Measurements from ENCODE around the gene OR8G1. TPM values are rescaled to one million over a fixed set of nuclear protein-coding genes. Genes with fewer than 3 reads are reported as not detected.

OR8G1 gene
- total RNA-seq (not detected), polyA plus RNA-seq (not detected), total RNA-seq (0 reads per million in 6 experiments)

GRCh38 chr11:124240621-124241397 lies at the start of gene OR8G1:
Gene OR8G1 (plus strand): TSS chr11:124241095. CDS start chr11:124249676, 8,581 bp downstream.
- ATAC-seq, result no peak
- Mint-ChIP-seq H3K9me3 (peaks cover 0 to 12% (median 0%) of the 10 kb centered on the region in 9 donors), H3K27me3 (peaks cover 0 to 16% (median 4%) of the 10 kb centered on the region in 5 donors), H3K36me3 (no peaks in the 10 kb centered on the region), H3K4me1 (no peaks in the 10 kb centered on the region), H3K27ac (no peak within 1 kb of the TSS), H3K4me3 (no peak within 1 kb of the TSS)
- POLR2A ChIA-PET, result no interaction called here
- no peak for DNase-seq

GRCh38 chr11:124193221-124194010 lies 47.5 kb upstream of the OR8G1 start:
- Mint-ChIP-seq H3K27ac (no peak overlapping the region), H3K36me3 (no peaks in the 10 kb centered on the region), H3K4me3 (no peak overlapping the region), H3K27me3 (peaks cover 3 to 15% (median 8%) of the 10 kb centered on the region in 5 donors), H3K4me1 (peaks cover 0 to 2% (median 0%) of the 10 kb centered on the region in 4 donors), H3K9me3 (no peaks in the 10 kb centered on the region)
- DNase-seq (no peak), ATAC-seq (no peak)
- POLR2A ChIA-PET, result no interaction called here

GRCh38 chr11:124194293-124195188 lies 46.4 kb upstream of the OR8G1 start:
- ATAC-seq (no peak), DNase-seq (no peak)
- POLR2A ChIA-PET, result no interaction called here
- Mint-ChIP-seq H3K36me3 (no peaks in the 10 kb centered on the region), H3K4me1 (peaks cover 0 to 2% (median 0%) of the 10 kb centered on the region in 4 donors), H3K27me3 (peaks cover 5 to 17% (median 10%) of the 10 kb centered on the region in 5 donors), H3K27ac (no peak overlapping the region), H3K4me3 (no peak overlapping the region), H3K9me3 (no peaks in the 10 kb centered on the region)

- H3K36me3 Mint-ChIP-seq, result no peaks in the 10 kb centered on the region
- H3K4me1 Mint-ChIP-seq, result peaks cover 0 to 2% (median 0%) of the 10 kb centered on the region in 4 donors
- peaks cover 2 to 17% (median 10%) of the 10 kb centered on the region in 5 donors for H3K27me3 Mint-ChIP-seq
- POLR2A ChIA-PET, result no interaction called here
- no peak overlapping the region for H3K4me3 Mint-ChIP-seq
- H3K9me3 Mint-ChIP-seq, result no peaks in the 10 kb centered on the region
- no peak overlapping the region for H3K27ac Mint-ChIP-seq
- ATAC-seq (peak; percentile 36 to 41), DNase-seq (peak in 5 of 10 donors; percentile 2 to 26 (median 16))
Measured at GRCh38 chr11:124195189-124195734, 45.6 kb upstream of the OR8G1 start.

GRCh38 chr11:124197999-124198398 lies 42.9 kb upstream of the OR8G1 start:
- no peak overlapping the region for H3K4me3 Mint-ChIP-seq
- H3K27me3 Mint-ChIP-seq, result peaks cover 2 to 12% (median 7%) of the 10 kb centered on the region in 5 donors
- POLR2A ChIA-PET, result no interaction called here
- H3K27ac Mint-ChIP-seq, result no peak overlapping the region
- H3K36me3 Mint-ChIP-seq, result no peaks in the 10 kb centered on the region
- H3K4me1 Mint-ChIP-seq, result peaks cover 0 to 2% (median 0%) of the 10 kb centered on the region in 4 donors
- no peaks in the 10 kb centered on the region for H3K9me3 Mint-ChIP-seq
- ATAC-seq (no peak), DNase-seq (no peak)

- Mint-ChIP-seq H3K27me3 (peaks cover 2 to 9% (median 4%) of the 10 kb centered on the region in 5 donors), H3K9me3 (no peaks in the 10 kb centered on the region), H3K4me1 (no peaks in the 10 kb centered on the region), H3K4me3 (no peak overlapping the region), H3K36me3 (no peaks in the 10 kb centered on the region), H3K27ac (no peak overlapping the region)
- ATAC-seq (no peak), DNase-seq (no peak)
- POLR2A ChIA-PET, result interaction anchor here (0.6 kb wide), 1 partner anchor 235 kb away, joined by 4 read pairs; no protein-coding TSS in a partner anchor
Measured at GRCh38 chr11:124198897-124199296, 42.0 kb upstream of the OR8G1 start.

- Mint-ChIP-seq H3K36me3 (no peaks in the 10 kb centered on the region), H3K4me3 (no peak overlapping the region), H3K27ac (no peak overlapping the region), H3K27me3 (peaks cover 0 to 8% (median 4%) of the 10 kb centered on the region in 5 donors), H3K9me3 (no peaks in the 10 kb centered on the region), H3K4me1 (no peaks in the 10 kb centered on the region)
- POLR2A ChIA-PET, result interaction anchor here (0.6 kb wide), 1 partner anchor 234 kb away, joined by 4 read pairs; no protein-coding TSS in a partner anchor
- no peak for DNase-seq
- no peak for ATAC-seq
Measured at GRCh38 chr11:124199702-124200101, 41.2 kb upstream of the OR8G1 start.

GRCh38 chr11:124200671-124201070 lies 40.2 kb upstream of the OR8G1 start:
- POLR2A ChIA-PET, result no interaction called here
- no peak for ATAC-seq

GRCh38 chr11:124202951-124203350 lies 37.9 kb upstream of the OR8G1 start:
- H3K9me3 Mint-ChIP-seq, result no peaks in the 10 kb centered on the region
- no peaks in the 10 kb centered on the region for H3K4me1 Mint-ChIP-seq
- POLR2A ChIA-PET, result no interaction called here
- DNase-seq (no peak), ATAC-seq (no peak)
- H3K27me3 Mint-ChIP-seq, result peaks cover 0 to 7% (median 2%) of the 10 kb centered on the region in 5 donors
- H3K27ac Mint-ChIP-seq, result no peak overlapping the region
- no peaks in the 10 kb centered on the region for H3K36me3 Mint-ChIP-seq
- no peak overlapping the region for H3K4me3 Mint-ChIP-seq

More at GRCh38 chr11:124200671-124201070, 40.2 kb upstream of the OR8G1 start:
- no peak overlapping the region for H3K27ac Mint-ChIP-seq
- no peak overlapping the region for H3K4me3 Mint-ChIP-seq
- DNase-seq, result no peak
- no peaks in the 10 kb centered on the region for H3K4me1 Mint-ChIP-seq
- no peaks in the 10 kb centered on the region for H3K9me3 Mint-ChIP-seq
- H3K36me3 Mint-ChIP-seq, result no peaks in the 10 kb centered on the region
- peaks cover 0 to 8% (median 2%) of the 10 kb centered on the region in 5 donors for H3K27me3 Mint-ChIP-seq

- peaks cover 0 to 3% (median 2%) of the 10 kb centered on the region in 5 donors for H3K27me3 Mint-ChIP-seq
- H3K4me3 Mint-ChIP-seq, result no peak overlapping the region
- ATAC-seq, result no peak
- POLR2A ChIA-PET, result no interaction called here
- H3K36me3 Mint-ChIP-seq, result no peaks in the 10 kb centered on the region
- H3K27ac Mint-ChIP-seq, result no peak overlapping the region
- H3K9me3 Mint-ChIP-seq, result no peaks in the 10 kb centered on the region
- H3K4me1 Mint-ChIP-seq, result no peaks in the 10 kb centered on the region
- no peak for DNase-seq
Measured at GRCh38 chr11:124204008-124204407, 36.9 kb upstream of the OR8G1 start.

GRCh38 chr11:124207102-124207792 lies 33.6 kb upstream of the OR8G1 start:
- H3K4me1 Mint-ChIP-seq, result no peaks in the 10 kb centered on the region
- no peaks in the 10 kb centered on the region for H3K9me3 Mint-ChIP-seq
- no peak for DNase-seq
- no peak overlapping the region for H3K4me3 Mint-ChIP-seq
- H3K36me3 Mint-ChIP-seq, result no peaks in the 10 kb centered on the region
- no peak overlapping the region for H3K27ac Mint-ChIP-seq
- H3K27me3 Mint-ChIP-seq, result peaks cover 0 to 5% (median 0%) of the 10 kb centered on the region in 5 donors
- no peak for ATAC-seq
- POLR2A ChIA-PET, result no interaction called here
